ENCODE results near the gene MMP2.

Gene MMP2

GRCh38 chr16:55494994-55495421 is 16.0 kb downstream of the MMP2 start:
- no peak for DNase-seq (ENCODE audit: low read depth in 2 of 2)

GRCh38 chr16:55495616-55496289 is 16.8 kb downstream of the MMP2 start:
- no peak for DNase-seq (ENCODE audit: low read depth in 2 of 2)

GRCh38 chr16:55496509-55497145 is 17.6 kb downstream of the MMP2 start:
- no peak for DNase-seq (ENCODE audit: low read depth in 2 of 2)

GRCh38 chr16:55497558-55497957 is 18.6 kb downstream of the MMP2 start:
- no peak for DNase-seq (ENCODE audit: low read depth in 2 of 2)

- DNase-seq (ENCODE audit: low read depth in 2 of 2) = no peak
Observed at GRCh38 chr16:55498101-55498500, 19.1 kb downstream of the MMP2 start.

- no peak for DNase-seq (ENCODE audit: low read depth in 2 of 2)
Observed at GRCh38 chr16:55499281-55499680, 20.3 kb downstream of the MMP2 start.

- no peak for DNase-seq (ENCODE audit: low read depth in 2 of 2)
Observed at GRCh38 chr16:55499951-55500529, 21.0 kb downstream of the MMP2 start.

GRCh38 chr16:55500530-55501011 is 21.6 kb downstream of the MMP2 start:
- DNase-seq (ENCODE audit: low read depth in 2 of 2) = no peak

- DNase-seq (ENCODE audit: low read depth in 2 of 2) = no peak
Observed at GRCh38 chr16:55501549-55502322, 22.7 kb downstream of the MMP2 start.

GRCh38 chr16:55502801-55503366 is 23.9 kb downstream of the MMP2 start:
- no peak for DNase-seq (ENCODE audit: low read depth in 2 of 2)

GRCh38 chr16:55503726-55504550 is 24.9 kb downstream of the MMP2 start:
- DNase-seq (ENCODE audit: low read depth in 2 of 2) = no peak

- no peak for DNase-seq (ENCODE audit: low read depth in 2 of 2)
Observed at GRCh38 chr16:55505333-55506015, 26.5 kb downstream of the MMP2 start.

GRCh38 chr16:55506083-55506482 is 27.1 kb downstream of the MMP2 start:
- no peak for DNase-seq (ENCODE audit: low read depth in 2 of 2)

GRCh38 chr16:55506708-55507107 is 27.7 kb downstream of the MMP2 start:
- no peak for DNase-seq (ENCODE audit: low read depth in 2 of 2)

- no peak for DNase-seq (ENCODE audit: low read depth in 2 of 2)
Observed at GRCh38 chr16:55508271-55508921, 29.4 kb downstream of the MMP2 start.

- peak; percentile 5 to 36 for DNase-seq (ENCODE audit: low read depth in 2 of 2)
Observed at GRCh38 chr16:55508941-55509931, 30.2 kb downstream of the MMP2 start, which contains the start of gene LPCAT2. Gene LPCAT2, plus strand, starts transcription at chr16:55509072. Its CDS starts 110 bp downstream, at chr16:55509182.

GRCh38 chr16:55510185-55510805 is 31.3 kb downstream of the MMP2 start:
- DNase-seq (ENCODE audit: low read depth in 2 of 2) = no peak

- DNase-seq (ENCODE audit: low read depth in 2 of 2) = no peak
Observed at GRCh38 chr16:55512941-55513340, 33.9 kb downstream of the MMP2 start.
